Trophoblast cell (in vitro differentiated cells and primary cell): ENCODE data around the gene HERC2. TPM values are rescaled to one million over a fixed set of nuclear protein-coding genes. Genes with fewer than 3 reads are reported as not detected.
A peak's percentile ranks its signal among the peaks of the same experiment; 100 is the strongest.
"Not testable (repeated sequence)": the region's sequence is repeated elsewhere in the genome, so short reads cannot be mapped to it uniquely, and the experiment has no call there.

Experiments used
- DNase-seq, 2 donors: peaks; one replicate each; pipeline ENCODE4 v3.0.0-alpha.2; 2016
- H2AFZ ChIP-seq: 2 replicates; pipeline ENCODE4 v1.6.1; 2013; ENCODE audit warnings: low read length, moderate library complexity, mild to moderate bottlenecking; ENCODE audit not compliant: insufficient read depth, poor library complexity
- H2AK5ac ChIP-seq: 2 replicates; pipeline ENCODE4 v1.6.1; 2013; ENCODE audit warnings: mild to moderate bottlenecking, low read length
- H2BK120ac ChIP-seq: 2 replicates; pipeline ENCODE4 v1.6.1; 2013; ENCODE audit warnings: low read length, mild to moderate bottlenecking, moderate library complexity; ENCODE audit not compliant: insufficient read depth, poor library complexity
- H2BK12ac ChIP-seq: 2 replicates; pipeline ENCODE4 v1.6.1; 2013; ENCODE audit warnings: mild to moderate bottlenecking, low read length, moderate library complexity
- H2BK5ac ChIP-seq: 2 replicates; pipeline ENCODE4 v1.6.1; 2013; ENCODE audit warnings: low read length, low read depth, moderate library complexity, mild to moderate bottlenecking; ENCODE audit not compliant: poor library complexity
- H3K14ac ChIP-seq: 2 replicates; pipeline ENCODE4 v1.6.1; 2013; ENCODE audit warnings: mild to moderate bottlenecking, low read length
- H3K18ac ChIP-seq: 2 replicates; pipeline ENCODE4 v1.6.1; 2013; ENCODE audit warnings: mild to moderate bottlenecking, low read length
- H3K23ac ChIP-seq: 2 replicates; pipeline ENCODE4 v1.6.1; 2013; ENCODE audit warnings: low read length
- H3K27ac ChIP-seq: 2 replicates; pipeline ENCODE4 v1.5.1; 2013; ENCODE audit warnings: low read depth, mild to moderate bottlenecking, inconsistent platforms, low read length, moderate library complexity
- H3K27me3 ChIP-seq: 2 replicates; pipeline ENCODE4 v1.6.1; 2013; ENCODE audit warnings: inconsistent platforms, mild to moderate bottlenecking, low read length, moderate library complexity; ENCODE audit not compliant: insufficient read depth
- H3K36me3 ChIP-seq, 2 experiments: 1 replicate in 1 of 2; 2 replicates in 1 of 2; pipeline ENCODE4 v1.6.1; 2013; ENCODE audit warnings: low read length in 2 of 2, mild to moderate bottlenecking in 2 of 2, moderate library complexity in 1 of 2; ENCODE audit not compliant: insufficient read depth in 2 of 2, control insufficient read depth in 1 of 2
- H3K4ac ChIP-seq: 2 replicates; pipeline ENCODE4 v1.6.1; 2013; ENCODE audit warnings: low read depth, mild to moderate bottlenecking, low read length, moderate library complexity
- H3K4me1 ChIP-seq, 2 experiments: 1 replicate in 1 of 2; 2 replicates in 1 of 2; pipeline ENCODE4 v1.6.1; 2013; ENCODE audit warnings: low read length in 2 of 2, mild to moderate bottlenecking in 2 of 2, moderate library complexity in 1 of 2; ENCODE audit not compliant: insufficient read depth in 2 of 2, control insufficient read depth in 1 of 2
- H3K4me2 ChIP-seq: 2 replicates; pipeline ENCODE4 v1.6.1; 2013; ENCODE audit warnings: inconsistent platforms, mild to moderate bottlenecking, low read length, moderate library complexity
- H3K4me3 ChIP-seq: 2 replicates; pipeline ENCODE4 v1.5.1; 2013; ENCODE audit warnings: mild to moderate bottlenecking, low read depth, low read length, inconsistent platforms
- H3K79me1 ChIP-seq: one replicate; pipeline ENCODE4 v1.6.1; 2013; ENCODE audit warnings: low read length
- H3K79me2 ChIP-seq: 2 replicates; pipeline ENCODE4 v1.6.1; 2013; ENCODE audit warnings: low read length, mild to moderate bottlenecking; ENCODE audit not compliant: control insufficient read depth, insufficient read depth, poor library complexity
- H3K9ac ChIP-seq: 2 replicates; pipeline ENCODE4 v1.6.1; 2013; ENCODE audit warnings: mild to moderate bottlenecking, low read length
- H3K9me3 ChIP-seq: 2 replicates; pipeline ENCODE4 v1.6.1; 2013; ENCODE audit warnings: low read depth, mild to moderate bottlenecking, control low read depth, inconsistent platforms, low read length; ENCODE audit not compliant: insufficient read depth
- H4K12ac ChIP-seq: 2 replicates; pipeline ENCODE4 v1.6.1; 2013; ENCODE audit warnings: low read depth, mild to moderate bottlenecking, low read length, moderate library complexity
- H4K8ac ChIP-seq: 2 replicates; pipeline ENCODE4 v1.6.1; 2013; ENCODE audit warnings: low read depth, mild to moderate bottlenecking, low read length, moderate library complexity
- H4K91ac ChIP-seq: one replicate; pipeline ENCODE4 v1.6.1; 2013; ENCODE audit warnings: low read depth, mild to moderate bottlenecking, low read length, moderate library complexity
- WGBS: extraction: QIAGEN DNeasy Blood & Tissue Kit; methylation state at CpG from one replicate; pipeline ENCODE4 v1.1.7; 2013; ENCODE audit warnings: missing lambda C conversion rate; ENCODE audit not compliant: insufficient read length, insufficient coverage; ENCODE audit errors: extremely low coverage; 5-methylcytosine and 5-hydroxymethylcytosine counted together
- polyA plus RNA-seq: library from polyadenylated mRNA; stranded (reverse); fragments of 200-250 nt; gene quantifications from 2 replicates; pipeline ENCODE4 v1.2.3, GENCODE V29; 2013

The HERC2 gene
- polyA plus RNA-seq: 22.1 and 22.6 TPM in 2 replicates

- H2AK5ac ChIP-seq, H3K18ac ChIP-seq, H4K12ac ChIP-seq, H3K23ac ChIP-seq, H3K4me3 ChIP-seq, H3K9me3 ChIP-seq, H2AFZ ChIP-seq, H2BK12ac ChIP-seq, H3K4me1 ChIP-seq, H3K79me1 ChIP-seq, H4K91ac ChIP-seq, DNase-seq, H3K79me2 ChIP-seq, H3K9ac ChIP-seq, H4K8ac ChIP-seq, H3K36me3 ChIP-seq, H3K27ac ChIP-seq, H3K14ac ChIP-seq, H2BK5ac ChIP-seq, H3K4ac ChIP-seq, H3K27me3 ChIP-seq, H2BK120ac ChIP-seq: not testable (repeated sequence)
- peak within 1 kb of the TSS; percentile 60 for H3K4me2 ChIP-seq
- no CpG with 5 or more reads among the region's 52 CpGs for WGBS
Observed at GRCh38 chr15:28322129-28322588, at the start of gene HERC2. Gene HERC2, minus strand, starts transcription at chr15:28322179. Its CDS starts 746 bp downstream, at chr15:28321433.

GRCh38 chr15:28365502-28365901 is 43.5 kb upstream of the HERC2 start:
- not testable (repeated sequence) for H3K4ac ChIP-seq, H2AFZ ChIP-seq, H3K9ac ChIP-seq, H3K14ac ChIP-seq, H3K36me3 ChIP-seq, H3K4me1 ChIP-seq, H3K9me3 ChIP-seq, H2AK5ac ChIP-seq, H4K91ac ChIP-seq, H4K8ac ChIP-seq, H3K79me1 ChIP-seq, H3K23ac ChIP-seq, H3K27me3 ChIP-seq, H2BK5ac ChIP-seq, H2BK120ac ChIP-seq, H3K18ac ChIP-seq, DNase-seq, H3K79me2 ChIP-seq, H4K12ac ChIP-seq, H3K4me2 ChIP-seq, H2BK12ac ChIP-seq, H3K27ac ChIP-seq, H3K4me3 ChIP-seq
- no CpG with 5 or more reads among the region's 17 CpGs for WGBS

- H3K9me3 ChIP-seq, H2BK12ac ChIP-seq, H4K91ac ChIP-seq, H3K27me3 ChIP-seq, H3K4me3 ChIP-seq, H3K36me3 ChIP-seq, H3K27ac ChIP-seq, H2BK120ac ChIP-seq, H3K14ac ChIP-seq, DNase-seq, H4K8ac ChIP-seq, H4K12ac ChIP-seq, H3K79me1 ChIP-seq, H3K23ac ChIP-seq, H2BK5ac ChIP-seq, H3K18ac ChIP-seq, H3K4me2 ChIP-seq, H2AK5ac ChIP-seq, H3K9ac ChIP-seq, H3K79me2 ChIP-seq, H3K4ac ChIP-seq, H2AFZ ChIP-seq, H3K4me1 ChIP-seq: not testable (repeated sequence)
- no CpG with 5 or more reads among the region's 7 CpGs for WGBS
Observed at GRCh38 chr15:28357984-28358383, 36.0 kb upstream of the HERC2 start, which contains the start of gene GOLGA6L24. Gene GOLGA6L24, minus strand, starts transcription at chr15:28358084. Its CDS starts 61 bp downstream, at chr15:28358023.

- H2AK5ac ChIP-seq, H3K4me3 ChIP-seq, H3K27me3 ChIP-seq, H3K9ac ChIP-seq, H3K18ac ChIP-seq, H2BK12ac ChIP-seq, H4K91ac ChIP-seq, H3K79me1 ChIP-seq, H2BK120ac ChIP-seq, H3K9me3 ChIP-seq, H3K14ac ChIP-seq, H3K36me3 ChIP-seq, H3K27ac ChIP-seq, H3K4ac ChIP-seq, H2AFZ ChIP-seq, H3K4me1 ChIP-seq, H3K23ac ChIP-seq, H4K8ac ChIP-seq, H2BK5ac ChIP-seq, H4K12ac ChIP-seq, H3K79me2 ChIP-seq, DNase-seq: not testable (repeated sequence)
- H3K4me2 ChIP-seq: peak overlapping the region; percentile 60
- no CpG with 5 or more reads among the region's 39 CpGs for WGBS
Observed at GRCh38 chr15:28321358-28322078, 461 bp downstream of the HERC2 start.
